ENCODE results near the gene TRAF2. TPM values are rescaled to one million over a fixed set of nuclear protein-coding genes. Genes with fewer than 3 reads are reported as not detected.
"Not testable (repeated sequence)": the region's sequence is repeated elsewhere in the genome, so short reads cannot be mapped to it uniquely, and the experiment has no call there.

Gene TRAF2
- total RNA-seq, 1 donor from 2014 or later, result 67.4 TPM

GRCh38 chr9:136843801-136844740 is 42.2 kb upstream of the TRAF2 start:
- H3K36me3 Mint-ChIP-seq (ENCODE audit: low read depth); H3K27me3 Mint-ChIP-seq (ENCODE audit: insufficient read depth); H3K9me3 Mint-ChIP-seq; H3K4me1 Mint-ChIP-seq (ENCODE audit: low read depth): not testable (repeated sequence)
- peak overlapping the region; percentile 48 for H3K27ac Mint-ChIP-seq
- DNase-seq (ENCODE audit: low spot score), result peak; percentile 50
- intact Hi-C loops (cut with micrococcal nuclease), result loop anchor here (2.0 kb wide), 3 partner anchors 37 to 191 kb away; partner anchors contain the start of genes PAXX and RABL6
- H3K4me3 Mint-ChIP-seq, result peak overlapping the region; percentile 65

GRCh38 chr9:136844761-136845464 is 41.4 kb upstream of the TRAF2 start:
- no peak overlapping the region for H3K4me3 Mint-ChIP-seq
- H3K4me1 Mint-ChIP-seq (ENCODE audit: low read depth), result no peaks in the 10 kb centered on the region
- H3K27me3 Mint-ChIP-seq (ENCODE audit: insufficient read depth), result peaks cover 6% of the 10 kb centered on the region
- H3K27ac Mint-ChIP-seq, result peak overlapping the region; percentile 52
- H3K9me3 Mint-ChIP-seq, result no peaks in the 10 kb centered on the region
- H3K36me3 Mint-ChIP-seq (ENCODE audit: low read depth), result peaks cover 8% of the 10 kb centered on the region
- no peak for DNase-seq (ENCODE audit: low spot score)
- intact Hi-C loops (cut with micrococcal nuclease), result loop anchor here (5.0 kb wide), 2 partner anchors 118 to 202 kb away; partner anchors contain the start of gene NPDC1

GRCh38 chr9:136845465-136846260 is 40.7 kb upstream of the TRAF2 start:
- H3K4me3 Mint-ChIP-seq, result no peak overlapping the region
- intact Hi-C loops (cut with micrococcal nuclease), result loop anchor here (5.0 kb wide), 2 partner anchors 118 to 202 kb away; partner anchors contain the start of gene NPDC1
- H3K27ac Mint-ChIP-seq, result peak overlapping the region; percentile 52
- DNase-seq (ENCODE audit: low spot score), result no peak
- no peaks in the 10 kb centered on the region for H3K4me1 Mint-ChIP-seq (ENCODE audit: low read depth)
- peaks cover 6% of the 10 kb centered on the region for H3K27me3 Mint-ChIP-seq (ENCODE audit: insufficient read depth)
- H3K36me3 Mint-ChIP-seq (ENCODE audit: low read depth), result peaks cover 6% of the 10 kb centered on the region
- no peaks in the 10 kb centered on the region for H3K9me3 Mint-ChIP-seq

GRCh38 chr9:136846376-136847087 is 39.8 kb upstream of the TRAF2 start:
- no peak for DNase-seq (ENCODE audit: low spot score)
- peak overlapping the region; percentile 39 for H3K4me3 Mint-ChIP-seq
- H3K36me3 Mint-ChIP-seq (ENCODE audit: low read depth), result peaks cover 6% of the 10 kb centered on the region
- no peaks in the 10 kb centered on the region for H3K9me3 Mint-ChIP-seq
- intact Hi-C loops (cut with micrococcal nuclease), result loop anchor here (1.0 to 5.0 kb wide), 3 partner anchors 55 to 201 kb away; partner anchors contain the start of genes NPDC1 and TMEM141
- peaks cover 6% of the 10 kb centered on the region for H3K27me3 Mint-ChIP-seq (ENCODE audit: insufficient read depth)
- peak overlapping the region; percentile 58 for H3K27ac Mint-ChIP-seq
- no peaks in the 10 kb centered on the region for H3K4me1 Mint-ChIP-seq (ENCODE audit: low read depth)

- intact Hi-C loops (cut with micrococcal nuclease), result loop anchor here (1.0 to 5.0 kb wide), 3 partner anchors 56 to 200 kb away; partner anchors contain the start of genes NPDC1 and TMEM141
- peak overlapping the region; percentile 90 for H3K27ac Mint-ChIP-seq
- DNase-seq (ENCODE audit: low spot score), result no peak
- peak overlapping the region; percentile 94 for H3K4me3 Mint-ChIP-seq
- H3K4me1 Mint-ChIP-seq (ENCODE audit: low read depth), result no peaks in the 10 kb centered on the region
- H3K27me3 Mint-ChIP-seq (ENCODE audit: insufficient read depth), result peaks cover 6% of the 10 kb centered on the region
- H3K9me3 Mint-ChIP-seq, result no peaks in the 10 kb centered on the region
- H3K36me3 Mint-ChIP-seq (ENCODE audit: low read depth), result peaks cover 6% of the 10 kb centered on the region
Measured at GRCh38 chr9:136847088-136847825, 39.1 kb upstream of the TRAF2 start.

GRCh38 chr9:136847826-136848392 is 38.4 kb upstream of the TRAF2 start:
- H3K27me3 Mint-ChIP-seq (ENCODE audit: insufficient read depth), result peaks cover 6% of the 10 kb centered on the region
- intact Hi-C loops (cut with micrococcal nuclease), result loop anchor here (1.0 to 5.0 kb wide), 5 partner anchors 57 to 375 kb away; partner anchors contain the start of genes NPDC1, RNF208, SEC16A and TMEM141
- DNase-seq (ENCODE audit: low spot score), result peak; percentile 81
- no peaks in the 10 kb centered on the region for H3K9me3 Mint-ChIP-seq
- H3K4me1 Mint-ChIP-seq (ENCODE audit: low read depth), result no peaks in the 10 kb centered on the region
- H3K27ac Mint-ChIP-seq, result peak overlapping the region; percentile 90
- H3K4me3 Mint-ChIP-seq, result peak overlapping the region; percentile 94
- H3K36me3 Mint-ChIP-seq (ENCODE audit: low read depth), result peaks cover 7% of the 10 kb centered on the region

GRCh38 chr9:136848393-136849037 is 37.8 kb upstream of the TRAF2 start:
- intact Hi-C loops (cut with micrococcal nuclease), result loop anchor here (1.0 to 5.0 kb wide), 10 partner anchors 18 to 374 kb away; partner anchors contain the start of genes EDF1, NPDC1, RABL6 and RNF208
- H3K27me3 Mint-ChIP-seq (ENCODE audit: insufficient read depth), result peaks cover 6% of the 10 kb centered on the region

GRCh38 chr9:136849038-136849959 is 37.0 kb upstream of the TRAF2 start, which contains the start of gene PHPT1:
TSS of gene PHPT1 (plus strand) at chr9:136849409. CDS start at chr9:136849431, 22 bp downstream.
- no peaks in the 10 kb centered on the region for H3K9me3 Mint-ChIP-seq
- peaks cover 7% of the 10 kb centered on the region for H3K36me3 Mint-ChIP-seq (ENCODE audit: low read depth)
- peak within 1 kb of the TSS; percentile 94 for H3K4me3 Mint-ChIP-seq
- H3K4me1 Mint-ChIP-seq (ENCODE audit: low read depth), result no peaks in the 10 kb centered on the region
- DNase-seq (ENCODE audit: low spot score), result peak; percentile 97
- H3K27me3 Mint-ChIP-seq (ENCODE audit: insufficient read depth), result peaks cover 6% of the 10 kb centered on the region
- intact Hi-C loops (cut with micrococcal nuclease), result loop anchor here (1.0 to 5.0 kb wide), 10 partner anchors 17 to 374 kb away; partner anchors contain the start of genes EDF1, NPDC1, RABL6 and RNF208
- H3K27ac Mint-ChIP-seq, result peak within 1 kb of the TSS; percentile 89

More at GRCh38 chr9:136848393-136849037, 37.8 kb upstream of the TRAF2 start:
- peak overlapping the region; percentile 94 for H3K4me3 Mint-ChIP-seq
- peak overlapping the region; percentile 88 for H3K27ac Mint-ChIP-seq
- H3K4me1 Mint-ChIP-seq (ENCODE audit: low read depth), result no peaks in the 10 kb centered on the region
- peaks cover 7% of the 10 kb centered on the region for H3K36me3 Mint-ChIP-seq (ENCODE audit: low read depth)
- H3K9me3 Mint-ChIP-seq, result no peaks in the 10 kb centered on the region
- peak; percentile 29 for DNase-seq (ENCODE audit: low spot score)

GRCh38 chr9:136849960-136850865 is 36.1 kb upstream of the TRAF2 start:
- Mint-ChIP-seq H3K9me3 (no peaks in the 10 kb centered on the region), H3K27me3 (ENCODE audit: insufficient read depth) (peaks cover 6% of the 10 kb centered on the region), H3K4me1 (ENCODE audit: low read depth) (no peaks in the 10 kb centered on the region), H3K36me3 (ENCODE audit: low read depth) (peaks cover 7% of the 10 kb centered on the region), H3K4me3 (peak overlapping the region; percentile 94), H3K27ac (peak overlapping the region; percentile 86)
- DNase-seq (ENCODE audit: low spot score), result no peak
- intact Hi-C loops (cut with micrococcal nuclease), result loop anchor here (1.0 to 5.0 kb wide), 10 partner anchors 16 to 373 kb away; partner anchors contain the start of genes EDF1, NPDC1, RABL6 and RNF208

All from activated T-helper 1 cell treated with anti-CD3 and anti-CD28 coated beads, Interleukin-12 subunit alpha, Interleukin-12 subunit beta, Interleukin-2, Interleukin-4 antibody, amounts not matched to agents 30 ng/mL and 10 ng/mL and 1 ng/mL, durations not matched to agents 14 hours and 24 hours and 36 hours (primary cell).